Loucy (cell line): ENCODE results near the gene PSMA1.
"Not testable (repeated sequence)": the region's sequence is repeated elsewhere in the genome, so short reads cannot be mapped to it uniquely, and the experiment has no call there.

Experiments
- H2AFZ ChIP-seq: fragments of 200-600 bp; sonication (generic); 2 replicates; pipeline ENCODE4 v1.6.0; 2016; ENCODE audit warnings: antibody characterized with exemption, mild to moderate bottlenecking, low read length, moderate library complexity
- H3F3A ChIP-seq: fragments of 200-600 bp; 2 replicates; pipeline ENCODE4 v1.6.0; 2016; ENCODE audit warnings: antibody characterized with exemption, low read depth, mild to moderate bottlenecking
- H3K27me3 ChIP-seq: fragments of 200-600 bp; sonication (generic); 2 replicates; pipeline ENCODE4 v1.6.1; 2014; ENCODE audit warnings: low read length, mild to moderate bottlenecking; ENCODE audit not compliant: insufficient read depth, poor library complexity, severe bottlenecking
- H3K36me3 ChIP-seq: fragments of 200-600 bp; sonication (generic); 2 replicates; pipeline ENCODE4 v1.6.1; 2016; ENCODE audit warnings: low read length; ENCODE audit not compliant: insufficient read depth
- H3K4me1 ChIP-seq: fragments of 200-600 bp; sonication (generic); 2 replicates; pipeline ENCODE4 v1.5.1; 2014; ENCODE audit warnings: low read length, mild to moderate bottlenecking; ENCODE audit not compliant: insufficient read depth, poor library complexity, severe bottlenecking
- H3K4me2 ChIP-seq: fragments of 200-600 bp; sonication (generic); 2 replicates; pipeline ENCODE4 v1.6.0; 2014; ENCODE audit warnings: antibody characterized with exemption, low read length, low read depth, mild to moderate bottlenecking; ENCODE audit not compliant: poor library complexity, severe bottlenecking
- H3K4me3 ChIP-seq: fragments of 200-600 bp; sonication (generic); 2 replicates; pipeline ENCODE4 v1.5.1; 2014; ENCODE audit warnings: low read length, mild to moderate bottlenecking, mixed read lengths; ENCODE audit not compliant: poor library complexity, severe bottlenecking
- H3K79me2 ChIP-seq: fragments of 200-600 bp; sonication (generic); 2 replicates; pipeline ENCODE4 v1.6.1; 2014; ENCODE audit warnings: low read length; ENCODE audit not compliant: insufficient read depth
- H3K9ac ChIP-seq: fragments of 200-600 bp; sonication (generic); 2 replicates; pipeline ENCODE4 v1.6.0; 2014; ENCODE audit warnings: mild to moderate bottlenecking, low read depth, low read length, moderate library complexity; ENCODE audit not compliant: poor library complexity, severe bottlenecking
- H3K9me2 ChIP-seq: fragments of 200-600 bp; sonication (generic); replicated peaks from 2 replicates; pipeline ENCODE4 v1.6.1; 2016; ENCODE audit warnings: low read depth, low read length, mixed read lengths
- H3K9me3 ChIP-seq: fragments of 200-600 bp; sonication (generic); 2 replicates; pipeline ENCODE4 v1.6.1; 2014; ENCODE audit warnings: mild to moderate bottlenecking, antibody characterized with exemption, low read length, low read depth; ENCODE audit not compliant: insufficient read depth
- H4K20me1 ChIP-seq: fragments of 200-600 bp; sonication (generic); 2 replicates; pipeline ENCODE4 v1.6.0; 2014; ENCODE audit warnings: antibody characterized with exemption, low read length, mild to moderate bottlenecking; ENCODE audit not compliant: insufficient read depth, poor library complexity, severe bottlenecking
- EZH2phosphoT487 ChIP-seq: fragments of 200-600 bp; IDR thresholded peaks from 2 replicates; pipeline ENCODE4 v1.6.1; 2018; ENCODE audit warnings: antibody characterized with exemption, mild to moderate bottlenecking, moderate library complexity, borderline replicate concordance
- TF ChIP-seq, protein P1 (sequence below): fragments of 200-600 bp; sonication (generic); conservative IDR thresholded peaks from 2 replicates; pipeline ENCODE4 v1.5.1; 2014; ENCODE audit warnings: mild to moderate bottlenecking, antibody characterized with exemption, low read length

Gene PSMA1

GRCh38 chr11:14538271-14538925, 18.2 kb upstream of the PSMA1 start:
- Histone ChIP-seq H3K4me2 (no peak overlapping the region), H3K36me3 (no peaks in the 10 kb centered on the region), H3K4me1 (peaks cover 26% of the 10 kb centered on the region), H3F3A (no peaks in the 10 kb centered on the region), H3K79me2 (no peaks in the 10 kb centered on the region), H2AFZ (no peak overlapping the region), H3K9me2 (no peaks in the 10 kb centered on the region), H3K4me3 (no peak overlapping the region), H3K9ac (no peak overlapping the region), H3K9me3 (no peaks in the 10 kb centered on the region), H3K27me3 (no peaks in the 10 kb centered on the region), H4K20me1 (no peaks in the 10 kb centered on the region)
- TF ChIP-seq EZH2phosphoT487: no peak
- TF ChIP-seq, protein P1, sequence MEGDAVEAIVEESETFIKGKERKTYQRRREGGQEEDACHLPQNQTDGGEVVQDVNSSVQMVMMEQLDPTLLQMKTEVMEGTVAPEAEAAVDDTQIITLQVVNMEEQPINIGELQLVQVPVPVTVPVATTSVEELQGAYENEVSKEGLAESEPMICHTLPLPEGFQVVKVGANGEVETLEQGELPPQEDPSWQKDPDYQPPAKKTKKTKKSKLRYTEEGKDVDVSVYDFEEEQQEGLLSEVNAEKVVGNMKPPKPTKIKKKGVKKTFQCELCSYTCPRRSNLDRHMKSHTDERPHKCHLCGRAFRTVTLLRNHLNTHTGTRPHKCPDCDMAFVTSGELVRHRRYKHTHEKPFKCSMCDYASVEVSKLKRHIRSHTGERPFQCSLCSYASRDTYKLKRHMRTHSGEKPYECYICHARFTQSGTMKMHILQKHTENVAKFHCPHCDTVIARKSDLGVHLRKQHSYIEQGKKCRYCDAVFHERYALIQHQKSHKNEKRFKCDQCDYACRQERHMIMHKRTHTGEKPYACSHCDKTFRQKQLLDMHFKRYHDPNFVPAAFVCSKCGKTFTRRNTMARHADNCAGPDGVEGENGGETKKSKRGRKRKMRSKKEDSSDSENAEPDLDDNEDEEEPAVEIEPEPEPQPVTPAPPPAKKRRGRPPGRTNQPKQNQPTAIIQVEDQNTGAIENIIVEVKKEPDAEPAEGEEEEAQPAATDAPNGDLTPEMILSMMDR: no peak

- H3K79me2 ChIP-seq: no peaks in the 10 kb centered on the region
- H3K9me3 ChIP-seq: no peaks in the 10 kb centered on the region
- H4K20me1 ChIP-seq: no peaks in the 10 kb centered on the region
- peaks cover 21% of the 10 kb centered on the region for H3K4me1 ChIP-seq
- no peaks in the 10 kb centered on the region for H3K9me2 ChIP-seq
- H3K4me2 ChIP-seq: peak overlapping the region; percentile 73
- peak overlapping the region; percentile 77; the same call in 1 of the 2 replicates for H2AFZ ChIP-seq
- H3K36me3 ChIP-seq: no peaks in the 10 kb centered on the region
- H3K9ac ChIP-seq: no peak overlapping the region
- H3K27me3 ChIP-seq: no peaks in the 10 kb centered on the region
- H3F3A ChIP-seq: no peaks in the 10 kb centered on the region
- peak overlapping the region; percentile 68 for H3K4me3 ChIP-seq
- no peak for TF ChIP-seq EZH2phosphoT487
- TF ChIP-seq, protein P1: peak; percentile 91
Observed at GRCh38 chr11:14537134-14537599, 17.0 kb upstream of the PSMA1 start.

GRCh38 chr11:14535166-14535565, 15.0 kb upstream of the PSMA1 start:
- H3F3A ChIP-seq, H3K9ac ChIP-seq, H3K9me2 ChIP-seq, H3K79me2 ChIP-seq, H3K4me1 ChIP-seq, H3K27me3 ChIP-seq, H2AFZ ChIP-seq, H3K4me2 ChIP-seq, H3K4me3 ChIP-seq, H3K9me3 ChIP-seq, H4K20me1 ChIP-seq, H3K36me3 ChIP-seq: not testable (repeated sequence)

- no peaks in the 10 kb centered on the region for H3K9me2 ChIP-seq
- no peaks in the 10 kb centered on the region for H3K27me3 ChIP-seq
- no peak overlapping the region for H3K4me2 ChIP-seq
- no peak overlapping the region for H3K9ac ChIP-seq
- H3K9me3 ChIP-seq: no peaks in the 10 kb centered on the region
- H3F3A ChIP-seq: no peaks in the 10 kb centered on the region
- H2AFZ ChIP-seq: no peak overlapping the region
- no peak for TF ChIP-seq EZH2phosphoT487
- TF ChIP-seq, protein P1: no peak
- no peak overlapping the region for H3K4me3 ChIP-seq
- H3K36me3 ChIP-seq: no peaks in the 10 kb centered on the region
- H3K4me1 ChIP-seq: no peaks in the 10 kb centered on the region
- no peaks in the 10 kb centered on the region for H4K20me1 ChIP-seq
- no peaks in the 10 kb centered on the region for H3K79me2 ChIP-seq
Observed at GRCh38 chr11:14529951-14530350, 9.8 kb upstream of the PSMA1 start.
